ENCODE data around the gene WASHC2C. TPM values are rescaled to one million over a fixed set of nuclear protein-coding genes. Genes with fewer than 3 reads are reported as not detected.
A peak's percentile ranks its signal among the peaks of the same experiment; 100 is the strongest.
"Not testable (repeated sequence)": the region's sequence is repeated elsewhere in the genome, so short reads cannot be mapped to it uniquely, and the experiment has no call there.

Gene WASHC2C
- total RNA-seq, 1 experiment from 2014 or later = 34.2 TPM

DNA sequence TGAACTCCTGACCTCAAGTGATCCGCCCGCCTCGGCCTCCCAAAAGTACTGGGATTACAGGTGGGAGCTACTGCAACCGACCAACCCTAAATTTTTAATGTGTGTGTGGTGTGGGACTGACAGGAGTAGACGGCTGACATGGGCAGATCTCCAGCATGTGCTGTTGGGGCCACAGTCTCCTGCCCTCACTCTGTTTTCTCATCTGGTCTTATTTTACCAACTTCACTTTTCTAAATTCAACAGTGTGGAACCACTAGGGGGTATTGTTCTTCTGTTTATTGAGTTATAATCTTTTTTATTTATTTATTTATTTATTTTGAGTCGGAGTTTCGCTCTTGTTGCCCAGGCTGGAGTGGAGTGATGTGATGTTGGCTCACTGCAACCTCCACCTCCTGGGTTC, 14.9 kb downstream of the WASHC2C start:
- intact Hi-C loops (cut with micrococcal nuclease; ENCODE audit: unreplicated experiment); H3K4me1 ChIP-seq (replicated peaks; ENCODE audit: insufficient read depth); POLR2A ChIA-PET (ENCODE audit: unreplicated experiment); H3K9me2 ChIP-seq (ENCODE audit: insufficient read depth); H3K36me3 ChIP-seq (ENCODE audit: low read depth); H3K79me2 ChIP-seq (ENCODE audit: low read depth); H3K4me2 ChIP-seq; H4K20me1 ChIP-seq (ENCODE audit: insufficient read depth); H3K9me3 ChIP-seq (ENCODE audit: insufficient read depth, low read depth); CTCF ChIA-PET; DNase-seq; H3K4me3 ChIP-seq; H3K27ac ChIP-seq; H3K27me3 ChIP-seq (ENCODE audit: insufficient read depth, low read depth); BruUV-seq (replicated peaks); H2AFZ ChIP-seq; H3F3A ChIP-seq (ENCODE audit: insufficient read depth, low read depth): not testable (repeated sequence)
- TF ChIP-seq, protein P1, sequence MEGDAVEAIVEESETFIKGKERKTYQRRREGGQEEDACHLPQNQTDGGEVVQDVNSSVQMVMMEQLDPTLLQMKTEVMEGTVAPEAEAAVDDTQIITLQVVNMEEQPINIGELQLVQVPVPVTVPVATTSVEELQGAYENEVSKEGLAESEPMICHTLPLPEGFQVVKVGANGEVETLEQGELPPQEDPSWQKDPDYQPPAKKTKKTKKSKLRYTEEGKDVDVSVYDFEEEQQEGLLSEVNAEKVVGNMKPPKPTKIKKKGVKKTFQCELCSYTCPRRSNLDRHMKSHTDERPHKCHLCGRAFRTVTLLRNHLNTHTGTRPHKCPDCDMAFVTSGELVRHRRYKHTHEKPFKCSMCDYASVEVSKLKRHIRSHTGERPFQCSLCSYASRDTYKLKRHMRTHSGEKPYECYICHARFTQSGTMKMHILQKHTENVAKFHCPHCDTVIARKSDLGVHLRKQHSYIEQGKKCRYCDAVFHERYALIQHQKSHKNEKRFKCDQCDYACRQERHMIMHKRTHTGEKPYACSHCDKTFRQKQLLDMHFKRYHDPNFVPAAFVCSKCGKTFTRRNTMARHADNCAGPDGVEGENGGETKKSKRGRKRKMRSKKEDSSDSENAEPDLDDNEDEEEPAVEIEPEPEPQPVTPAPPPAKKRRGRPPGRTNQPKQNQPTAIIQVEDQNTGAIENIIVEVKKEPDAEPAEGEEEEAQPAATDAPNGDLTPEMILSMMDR (conservative IDR thresholded peaks at IDR 0.05) = peak; percentile 31

DNA sequence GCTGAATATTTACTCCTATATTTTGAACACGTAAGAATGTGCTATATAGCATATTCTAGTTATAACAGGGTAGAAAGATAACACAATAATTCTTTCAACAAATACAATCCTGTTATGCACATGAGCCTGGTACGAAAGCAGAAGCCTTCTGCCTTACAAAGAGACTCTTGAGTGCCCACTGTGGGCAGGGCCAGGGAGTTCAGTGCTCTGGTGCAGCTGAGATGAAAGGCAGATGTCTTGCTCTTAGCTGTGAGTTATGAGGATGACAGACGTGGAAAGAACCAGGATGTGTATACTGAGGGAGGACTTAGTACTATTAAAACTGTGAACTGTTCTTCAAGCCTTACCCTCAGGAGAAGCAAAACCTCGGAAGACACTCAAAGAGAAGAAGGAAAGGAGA, 24.1 kb downstream of the WASHC2C start:
- H4K20me1 ChIP-seq (ENCODE audit: insufficient read depth); H3K4me1 ChIP-seq (replicated peaks; ENCODE audit: insufficient read depth); H3K9me3 ChIP-seq (ENCODE audit: insufficient read depth, low read depth); H3K9me2 ChIP-seq (ENCODE audit: insufficient read depth); H3K27me3 ChIP-seq (ENCODE audit: insufficient read depth, low read depth); H2AFZ ChIP-seq; DNase-seq; POLR2A ChIA-PET (ENCODE audit: unreplicated experiment); CTCF ChIA-PET; BruUV-seq (replicated peaks); H3K36me3 ChIP-seq (ENCODE audit: low read depth); H3K27ac ChIP-seq; H3K79me2 ChIP-seq (ENCODE audit: low read depth); H3K4me3 ChIP-seq; H3K4me2 ChIP-seq; intact Hi-C loops (cut with micrococcal nuclease; ENCODE audit: unreplicated experiment); H3F3A ChIP-seq (ENCODE audit: insufficient read depth, low read depth): not testable (repeated sequence)

DNA sequence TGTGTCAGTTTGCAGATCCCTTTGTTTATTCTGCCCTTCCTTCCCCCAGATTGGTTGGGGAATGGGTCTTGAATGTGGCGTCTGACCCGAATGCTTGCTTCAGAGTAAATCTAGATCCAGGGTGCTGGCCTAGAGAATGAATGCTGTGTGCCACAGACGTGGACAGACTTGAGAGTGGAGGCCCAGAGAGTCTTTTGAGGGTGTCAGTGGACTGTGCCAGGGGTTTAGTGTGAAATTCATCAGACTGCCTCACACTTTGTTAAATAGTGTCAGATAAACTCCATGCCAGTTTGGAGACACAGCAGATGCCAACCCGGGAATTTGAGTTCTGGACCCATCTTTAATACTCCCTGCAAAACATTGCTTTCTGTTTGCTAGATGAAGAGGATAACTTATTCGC, 25.1 kb downstream of the WASHC2C start:
- H3K27ac ChIP-seq; H4K20me1 ChIP-seq (ENCODE audit: insufficient read depth); BruUV-seq (replicated peaks); H3K36me3 ChIP-seq (ENCODE audit: low read depth); H3K9me3 ChIP-seq (ENCODE audit: insufficient read depth, low read depth); H3K4me1 ChIP-seq (replicated peaks; ENCODE audit: insufficient read depth); H3K4me2 ChIP-seq; H3K9me2 ChIP-seq (ENCODE audit: insufficient read depth); H3F3A ChIP-seq (ENCODE audit: insufficient read depth, low read depth); intact Hi-C loops (cut with micrococcal nuclease; ENCODE audit: unreplicated experiment); CTCF ChIA-PET; DNase-seq; POLR2A ChIA-PET (ENCODE audit: unreplicated experiment); H3K27me3 ChIP-seq (ENCODE audit: insufficient read depth, low read depth); H2AFZ ChIP-seq; H3K79me2 ChIP-seq (ENCODE audit: low read depth); H3K4me3 ChIP-seq: not testable (repeated sequence)

DNA sequence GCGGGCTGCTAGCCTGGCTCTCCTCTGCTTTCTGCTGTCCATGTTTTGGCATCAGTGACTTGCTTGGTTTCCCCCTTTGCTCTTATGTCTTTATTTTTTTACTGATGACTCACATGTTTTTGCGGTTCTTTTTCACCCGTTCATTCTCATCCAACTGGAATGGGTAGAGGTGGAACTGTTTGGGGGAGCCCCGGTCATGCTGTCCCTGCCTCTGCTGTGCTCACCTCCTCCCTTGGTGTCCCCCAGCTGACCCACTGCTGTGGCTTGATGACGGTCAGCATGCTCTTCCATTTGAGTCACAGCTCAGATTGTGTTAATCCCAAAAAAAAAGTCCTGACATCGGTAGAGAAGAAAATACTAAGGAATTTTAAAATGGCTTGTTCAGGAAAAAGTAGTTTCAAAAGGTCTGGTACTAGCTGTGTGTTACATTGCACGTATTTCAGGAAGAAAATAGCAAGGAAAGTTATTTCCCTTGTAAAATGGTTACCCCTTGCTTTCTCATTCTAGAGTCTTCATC, 27.0 kb downstream of the WASHC2C start:
- H2AFZ ChIP-seq; H3K9me3 ChIP-seq (ENCODE audit: insufficient read depth, low read depth); intact Hi-C loops (cut with micrococcal nuclease; ENCODE audit: unreplicated experiment); H3K79me2 ChIP-seq (ENCODE audit: low read depth); H4K20me1 ChIP-seq (ENCODE audit: insufficient read depth); H3K27ac ChIP-seq; POLR2A ChIA-PET (ENCODE audit: unreplicated experiment); CTCF ChIA-PET; BruUV-seq (replicated peaks); H3K9me2 ChIP-seq (ENCODE audit: insufficient read depth); H3K4me2 ChIP-seq; H3K4me1 ChIP-seq (replicated peaks; ENCODE audit: insufficient read depth); H3K4me3 ChIP-seq; H3K36me3 ChIP-seq (ENCODE audit: low read depth); H3F3A ChIP-seq (ENCODE audit: insufficient read depth, low read depth); H3K27me3 ChIP-seq (ENCODE audit: insufficient read depth, low read depth): not testable (repeated sequence)
- peak; percentile 10 to 30 for DNase-seq

DNA sequence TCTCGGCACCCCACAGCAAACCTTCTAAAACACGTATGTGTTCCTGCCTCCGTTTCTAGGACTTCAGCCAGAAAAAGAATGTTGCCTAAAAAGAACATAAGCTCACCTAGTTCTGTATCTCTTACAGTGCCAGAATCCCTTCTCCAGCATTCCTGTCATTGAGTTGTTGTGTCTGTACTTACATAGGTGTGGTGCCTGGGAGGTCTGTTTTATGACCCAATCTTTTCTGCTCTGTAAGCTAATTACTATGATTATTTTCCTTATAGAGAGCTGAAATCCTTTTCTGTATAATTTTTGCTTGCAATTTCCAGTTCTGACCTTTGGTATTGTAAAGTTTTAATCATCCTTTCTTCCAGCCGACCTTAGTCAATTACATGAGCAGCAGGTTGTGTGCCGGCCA, 28.0 kb downstream of the WASHC2C start:
- H4K20me1 ChIP-seq (ENCODE audit: insufficient read depth); H3K4me3 ChIP-seq; H3K9me3 ChIP-seq (ENCODE audit: insufficient read depth, low read depth); BruUV-seq (replicated peaks); H3K9me2 ChIP-seq (ENCODE audit: insufficient read depth); H3K36me3 ChIP-seq (ENCODE audit: low read depth); intact Hi-C loops (cut with micrococcal nuclease; ENCODE audit: unreplicated experiment); POLR2A ChIA-PET (ENCODE audit: unreplicated experiment); H3K4me2 ChIP-seq; H3K4me1 ChIP-seq (replicated peaks; ENCODE audit: insufficient read depth); H3K27ac ChIP-seq; CTCF ChIA-PET; H3K79me2 ChIP-seq (ENCODE audit: low read depth); H3F3A ChIP-seq (ENCODE audit: insufficient read depth, low read depth); H3K27me3 ChIP-seq (ENCODE audit: insufficient read depth, low read depth); H2AFZ ChIP-seq; DNase-seq: not testable (repeated sequence)

DNA sequence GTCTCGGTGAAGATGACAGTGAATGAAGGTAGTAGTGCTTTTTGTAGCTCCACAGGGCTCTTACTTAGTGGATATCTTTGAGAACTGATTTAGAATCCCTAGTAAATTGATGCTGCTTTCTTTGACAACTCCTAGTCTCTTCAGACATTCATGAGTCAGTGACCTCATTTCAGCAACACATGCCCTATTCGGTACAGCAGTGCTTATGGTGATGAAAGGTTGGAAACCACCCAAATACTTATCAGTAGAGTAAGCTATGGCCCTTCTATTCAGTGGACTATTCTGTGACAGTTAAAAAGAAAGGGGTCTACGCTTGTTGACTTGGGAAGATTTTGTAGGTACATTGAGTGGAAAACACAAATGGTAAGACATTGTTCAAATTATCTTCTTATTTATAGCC, 29.0 kb downstream of the WASHC2C start:
- H2AFZ ChIP-seq; H3K4me1 ChIP-seq (replicated peaks; ENCODE audit: insufficient read depth); H3K9me3 ChIP-seq (ENCODE audit: insufficient read depth, low read depth); H3K4me3 ChIP-seq; H3F3A ChIP-seq (ENCODE audit: insufficient read depth, low read depth); BruUV-seq (replicated peaks); DNase-seq; H3K79me2 ChIP-seq (ENCODE audit: low read depth); CTCF ChIA-PET; H3K27me3 ChIP-seq (ENCODE audit: insufficient read depth, low read depth); H3K36me3 ChIP-seq (ENCODE audit: low read depth); POLR2A ChIA-PET (ENCODE audit: unreplicated experiment); H4K20me1 ChIP-seq (ENCODE audit: insufficient read depth); H3K9me2 ChIP-seq (ENCODE audit: insufficient read depth); H3K4me2 ChIP-seq; intact Hi-C loops (cut with micrococcal nuclease; ENCODE audit: unreplicated experiment); H3K27ac ChIP-seq: not testable (repeated sequence)

DNA sequence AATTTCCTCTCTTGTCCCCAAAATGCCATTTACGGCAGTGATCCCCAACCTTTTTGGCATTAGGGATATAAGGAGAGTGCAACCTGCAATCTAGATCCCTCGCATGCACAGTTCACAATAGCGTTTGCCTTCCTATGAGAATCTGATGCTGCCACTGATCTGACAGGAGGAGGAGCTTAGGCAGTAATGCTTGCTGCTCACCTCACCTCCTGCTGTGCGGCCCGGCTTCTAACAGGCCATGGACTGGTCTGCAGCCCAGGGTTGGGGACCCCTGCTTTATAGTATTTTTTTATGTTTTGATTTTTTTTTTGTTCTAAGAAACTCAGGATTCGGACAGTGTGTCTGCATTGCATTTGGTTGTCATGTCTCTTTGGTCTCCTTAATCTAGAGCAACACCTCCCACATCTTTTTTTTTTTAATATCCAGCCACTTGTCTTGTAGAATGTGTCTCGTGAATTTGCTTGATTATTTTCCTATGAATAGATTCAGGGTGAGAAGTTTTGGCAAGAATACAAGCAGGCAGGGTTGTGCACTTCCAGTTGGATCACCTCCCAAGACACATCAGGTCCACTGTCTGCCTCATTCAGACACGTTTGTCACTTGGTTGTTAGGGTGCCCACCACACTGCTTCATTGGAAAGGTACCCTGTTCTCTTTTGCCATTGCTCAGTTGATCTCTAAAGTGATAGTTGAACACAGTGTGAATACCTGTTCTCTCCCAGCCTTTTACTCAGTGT, 30.8 kb downstream of the WASHC2C start:
- H3K4me3 ChIP-seq; H3K9me2 ChIP-seq (ENCODE audit: insufficient read depth); H3K27ac ChIP-seq; BruUV-seq (replicated peaks); CTCF ChIA-PET; H3K4me1 ChIP-seq (replicated peaks; ENCODE audit: insufficient read depth); H4K20me1 ChIP-seq (ENCODE audit: insufficient read depth); POLR2A ChIA-PET (ENCODE audit: unreplicated experiment); H3K4me2 ChIP-seq; H3F3A ChIP-seq (ENCODE audit: insufficient read depth, low read depth); H2AFZ ChIP-seq; H3K9me3 ChIP-seq (ENCODE audit: insufficient read depth, low read depth); H3K27me3 ChIP-seq (ENCODE audit: insufficient read depth, low read depth); DNase-seq; H3K79me2 ChIP-seq (ENCODE audit: low read depth); H3K36me3 ChIP-seq (ENCODE audit: low read depth); intact Hi-C loops (cut with micrococcal nuclease; ENCODE audit: unreplicated experiment): not testable (repeated sequence)

All from PC-9 (cell line).